NCI-H1092 (cell line): Measurements from ENCODE around the gene CFAP57.

ENCODE experiments used
- DNase-seq: peaks from one replicate; lab custom pipeline; 2025; lab: John Stamatoyannopoulos, UW

CFAP57 gene

GRCh38 chr1:43277116-43277876 is 105.2 kb downstream of the CFAP57 start:
- no peak for DNase-seq

- no peak for DNase-seq
Measured at GRCh38 chr1:43279161-43279560, 107.0 kb downstream of the CFAP57 start.

- no peak for DNase-seq
Measured at GRCh38 chr1:43279666-43280065, 107.5 kb downstream of the CFAP57 start.

- DNase-seq = no peak
Measured at GRCh38 chr1:43280692-43281091, 108.6 kb downstream of the CFAP57 start.

- no peak for DNase-seq
Measured at GRCh38 chr1:43282220-43283195, 110.4 kb downstream of the CFAP57 start.

GRCh38 chr1:43284065-43284464 is 111.9 kb downstream of the CFAP57 start:
- DNase-seq = no peak

- DNase-seq = no peak
Measured at GRCh38 chr1:43284546-43285110, 112.5 kb downstream of the CFAP57 start.

GRCh38 chr1:43285269-43285990 is 113.3 kb downstream of the CFAP57 start, which contains the start of gene C1orf210:
Gene C1orf210, minus strand, starts transcription at chr1:43285581. Its CDS starts 2,311 bp downstream, at chr1:43283270.
- no peak for DNase-seq

- no peak for DNase-seq
Measured at GRCh38 chr1:43286115-43286514, 114.0 kb downstream of the CFAP57 start.

GRCh38 chr1:43286533-43286932 is 114.4 kb downstream of the CFAP57 start:
- no peak for DNase-seq

- no peak for DNase-seq
Measured at GRCh38 chr1:43288058-43288784, 116.1 kb downstream of the CFAP57 start.

- DNase-seq = no peak
Measured at GRCh38 chr1:43288785-43289706, 116.9 kb downstream of the CFAP57 start.

GRCh38 chr1:43292216-43292615 is 120.1 kb downstream of the CFAP57 start:
- DNase-seq = no peak

- DNase-seq = no peak
Measured at GRCh38 chr1:43292679-43293078, 120.5 kb downstream of the CFAP57 start.

- DNase-seq = no peak
Measured at GRCh38 chr1:43293176-43293575, 121.0 kb downstream of the CFAP57 start.

GRCh38 chr1:43293896-43294760 is 122.0 kb downstream of the CFAP57 start:
- DNase-seq = no peak

- DNase-seq = no peak
Measured at GRCh38 chr1:43294761-43295160, 122.6 kb downstream of the CFAP57 start.

GRCh38 chr1:43296207-43296606 is 124.1 kb downstream of the CFAP57 start:
- no peak for DNase-seq

- DNase-seq = no peak
Measured at GRCh38 chr1:43298055-43298454, 125.9 kb downstream of the CFAP57 start.
